Body of pancreas (tissue), 4 donors: ENCODE results near the gene KCNJ6. TPM values are rescaled to one million over a fixed set of nuclear protein-coding genes. Genes with fewer than 3 reads are reported as not detected.

Experiments
- ATAC-seq: fragments of 150-250 bp; one replicate; pipeline ENCODE4 v1.9.1; 2016
- DNase-seq, 4 donors: peaks; one replicate each; pipeline ENCODE4 v3.0.0-alpha.2; 2019
- H3K27ac ChIP-seq, 4 donors: fragments of 200-600 bp; sonication (generic); 1 replicate in 3 of 4; 2 replicates in 1 of 4; pipeline versions ENCODE4 v1.5.1 to v1.6.1; 2016 to 2019; ENCODE audit warnings: mild to moderate bottlenecking in 1 of 4, mixed read lengths in 1 of 4, moderate library complexity in 1 of 4
- H3K27me3 ChIP-seq, 2 donors: fragments of 200-600 bp; sonication (generic); one replicate each; pipeline ENCODE4 v1.6.0; 2016; ENCODE audit warnings: mild to moderate bottlenecking in 1 of 2
- H3K36me3 ChIP-seq, 2 donors: fragments of 200-600 bp; sonication (generic); replicated peaks in 1 of 2; 2 replicates each; pipeline ENCODE4 v1.5.1; 2016; ENCODE audit warnings: low read depth in 2 of 2; ENCODE audit not compliant: insufficient read depth in 1 of 2
- H3K4me1 ChIP-seq: fragments of 200-600 bp; sonication (generic); one replicate; pipeline ENCODE4 v1.6.0; 2016
- H3K4me3 ChIP-seq, 2 donors: fragments of 200-600 bp; sonication (generic); 1 replicate in 1 of 2; 2 replicates in 1 of 2; pipeline ENCODE4 v1.5.1; 2016 to 2019
- H3K9me3 ChIP-seq, 3 donors: fragments of 200-600 bp; sonication (generic); 1 replicate in 2 of 3; 2 replicates in 1 of 3; pipeline ENCODE4 v1.5.1; 2016
- POLR2A ChIP-seq, 3 donors: fragments of 450-650 bp; IDR thresholded peaks; one replicate each; pipeline ENCODE4 v1.6.1; 2016; ENCODE audit warnings: antibody characterized with exemption in 3 of 3, mild to moderate bottlenecking in 2 of 3
- WGBS, 2 donors: methylation state at CpG; one replicate each; pipeline ENCODE4 v1.1.5; 2017; 5-methylcytosine and 5-hydroxymethylcytosine counted together
- intact Hi-C: fragments of 100-400 bp; cut with DNase I; formaldehyde crosslinking; loops from one replicate; pipeline ENCODE4 v1.15.1; 2023
- total RNA-seq, 2 donors: library from RNA; depleted of rRNA; stranded (reverse); fragments of >200 nt; gene quantifications; one replicate each; pipeline ENCODE4 v1.1.0, GENCODE V29; 2016
- TF ChIP-seq, protein P1 (sequence below), 7 experiments: fragments of 450-650 bp in 4 of 7; fragments of 200-600 bp in 3 of 7; sonication (generic) in 3 of 7; IDR thresholded peaks; one replicate each; pipeline ENCODE4 v1.5.1; 2016 to 2019; ENCODE audit warnings: antibody characterized with exemption in 7 of 7

KCNJ6 gene
- total RNA-seq, 2 donors from 2014 or later = under 0.01 to 0.78 TPM

- H3K9me3 ChIP-seq = no peaks in the 10 kb centered on the region
- ATAC-seq (no peak), DNase-seq (no peak)
- H3K4me3 ChIP-seq = no peak overlapping the region
- WGBS, 2 donors = 56 to 73% methylated on average over 5 to 6 of the region's 6 CpGs
- H3K4me1 ChIP-seq = no peaks in the 10 kb centered on the region
- intact Hi-C loops = no loop called here
- no peak overlapping the region for H3K27ac ChIP-seq
- no peaks in the 10 kb centered on the region for H3K36me3 ChIP-seq
- TF ChIP-seq, protein P1, sequence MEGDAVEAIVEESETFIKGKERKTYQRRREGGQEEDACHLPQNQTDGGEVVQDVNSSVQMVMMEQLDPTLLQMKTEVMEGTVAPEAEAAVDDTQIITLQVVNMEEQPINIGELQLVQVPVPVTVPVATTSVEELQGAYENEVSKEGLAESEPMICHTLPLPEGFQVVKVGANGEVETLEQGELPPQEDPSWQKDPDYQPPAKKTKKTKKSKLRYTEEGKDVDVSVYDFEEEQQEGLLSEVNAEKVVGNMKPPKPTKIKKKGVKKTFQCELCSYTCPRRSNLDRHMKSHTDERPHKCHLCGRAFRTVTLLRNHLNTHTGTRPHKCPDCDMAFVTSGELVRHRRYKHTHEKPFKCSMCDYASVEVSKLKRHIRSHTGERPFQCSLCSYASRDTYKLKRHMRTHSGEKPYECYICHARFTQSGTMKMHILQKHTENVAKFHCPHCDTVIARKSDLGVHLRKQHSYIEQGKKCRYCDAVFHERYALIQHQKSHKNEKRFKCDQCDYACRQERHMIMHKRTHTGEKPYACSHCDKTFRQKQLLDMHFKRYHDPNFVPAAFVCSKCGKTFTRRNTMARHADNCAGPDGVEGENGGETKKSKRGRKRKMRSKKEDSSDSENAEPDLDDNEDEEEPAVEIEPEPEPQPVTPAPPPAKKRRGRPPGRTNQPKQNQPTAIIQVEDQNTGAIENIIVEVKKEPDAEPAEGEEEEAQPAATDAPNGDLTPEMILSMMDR (IDR thresholded peaks at IDR 0.05) = no peak
- no peak for TF ChIP-seq POLR2A (IDR thresholded peaks at IDR 0.05)
- no peaks in the 10 kb centered on the region for H3K27me3 ChIP-seq
Measured at GRCh38 chr21:37783016-37783415, 133.2 kb downstream of the KCNJ6 start.

DNA sequence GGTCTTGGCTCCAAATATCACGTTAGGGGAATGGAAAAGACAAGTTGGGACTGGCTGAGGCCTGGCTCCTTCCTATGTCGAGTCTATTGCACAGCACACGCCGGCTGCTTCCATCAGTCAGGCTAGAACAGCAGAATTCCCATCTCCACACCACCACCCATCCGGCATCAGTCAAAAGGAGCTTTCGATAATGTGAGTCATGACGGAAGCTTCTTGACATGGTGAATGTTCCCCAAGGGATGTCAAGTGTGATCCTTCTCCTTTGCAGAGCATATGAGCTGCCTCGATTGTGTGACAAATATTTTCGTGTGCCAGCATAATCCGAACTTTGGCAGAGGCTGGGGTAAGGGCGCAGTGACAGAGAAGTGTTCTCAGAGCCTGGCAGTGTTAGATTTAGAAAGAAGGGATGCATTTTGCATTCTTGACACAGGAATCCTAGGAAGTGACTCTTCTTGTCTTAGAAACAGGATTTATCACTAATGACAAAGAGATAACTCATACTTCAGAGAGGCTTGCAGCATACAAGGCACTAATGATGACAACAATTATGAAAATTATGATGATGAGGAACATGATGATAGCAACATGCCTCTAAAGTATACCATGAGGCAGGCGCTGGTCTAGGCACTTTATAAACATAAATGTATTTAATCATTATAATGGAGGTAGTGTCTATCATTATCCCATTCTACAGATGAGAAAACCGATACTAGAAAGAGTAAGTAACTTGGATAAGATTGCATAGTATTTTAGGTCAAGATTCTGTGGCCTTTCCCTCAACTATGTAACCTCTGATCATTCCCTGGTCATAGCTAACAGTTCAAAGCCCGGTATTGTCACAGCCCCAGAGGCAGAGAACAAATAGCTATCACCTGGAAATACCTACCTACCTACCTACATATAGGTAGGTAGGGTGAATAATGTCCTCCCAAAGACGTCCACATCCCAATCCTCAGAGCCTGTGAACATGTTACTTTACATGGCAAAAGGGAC, 135.0 kb downstream of the KCNJ6 start:
- H3K27ac ChIP-seq = no peak overlapping the region
- no peak for TF ChIP-seq POLR2A (IDR thresholded peaks at IDR 0.05)
- TF ChIP-seq, protein P1 (IDR thresholded peaks at IDR 0.05) = no peak
- H3K4me1 ChIP-seq = no peaks in the 10 kb centered on the region
- ATAC-seq = no peak
- no peaks in the 10 kb centered on the region for H3K27me3 ChIP-seq
- intact Hi-C loops = no loop called here
- H3K36me3 ChIP-seq = no peaks in the 10 kb centered on the region
- no peak overlapping the region for H3K4me3 ChIP-seq
- H3K9me3 ChIP-seq = no peaks in the 10 kb centered on the region
- WGBS, 2 donors = 70% methylated on average over 15 of the region's 15 CpGs
- DNase-seq = no peak

- Histone ChIP-seq H3K27ac (no peak overlapping the region), H3K4me1 (no peaks in the 10 kb centered on the region), H3K4me3 (no peak overlapping the region), H3K27me3 (no peaks in the 10 kb centered on the region), H3K9me3 (no peaks in the 10 kb centered on the region), H3K36me3 (no peaks in the 10 kb centered on the region)
- intact Hi-C loops = no loop called here
- ATAC-seq = no peak
- WGBS, 2 donors = 60 to 65% methylated on average over 3 of the region's 3 CpGs
- DNase-seq = no peak
- TF ChIP-seq POLR2A (IDR thresholded peaks at IDR 0.05) = no peak
- TF ChIP-seq, protein P1 (IDR thresholded peaks at IDR 0.05) = no peak
Measured at GRCh38 chr21:37771181-37771580, 145.1 kb downstream of the KCNJ6 start.

DNA sequence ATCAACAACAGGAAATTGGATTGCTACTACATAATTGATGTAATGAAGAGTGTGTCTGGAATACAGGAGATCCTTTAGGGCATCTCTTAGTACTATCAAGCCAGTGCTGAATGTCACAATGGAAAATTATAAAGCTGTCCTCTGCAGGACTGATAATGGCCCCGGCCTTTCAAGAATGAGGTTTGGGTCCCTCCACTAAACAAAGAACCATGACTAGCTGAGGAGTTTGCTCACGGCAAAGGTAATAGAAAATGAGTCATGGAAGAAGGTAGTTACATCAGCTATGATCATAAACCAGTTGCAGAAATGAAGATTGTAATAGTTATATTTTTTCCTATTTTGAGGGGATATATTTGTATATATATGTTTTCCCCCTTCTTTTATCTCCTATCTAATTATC, 145.8 kb downstream of the KCNJ6 start:
- TF ChIP-seq POLR2A (IDR thresholded peaks at IDR 0.05) = no peak
- TF ChIP-seq, protein P1 (IDR thresholded peaks at IDR 0.05) = no peak
- Histone ChIP-seq H3K36me3 (no peaks in the 10 kb centered on the region), H3K9me3 (no peaks in the 10 kb centered on the region), H3K4me1 (no peaks in the 10 kb centered on the region), H3K27ac (no peak overlapping the region), H3K4me3 (no peak overlapping the region), H3K27me3 (no peaks in the 10 kb centered on the region)
- DNase-seq = no peak
- intact Hi-C loops = no loop called here
- no peak for ATAC-seq
- WGBS, 2 donors = 69 to 77% methylated on average over 2 of the region's 2 CpGs
